ENCODE data around the gene TFPI.
"Not testable (repeated sequence)": the region's sequence is repeated elsewhere in the genome, so short reads cannot be mapped to it uniquely, and the experiment has no call there.

Gene TFPI

GRCh38 chr2:187554011-187554703 lies at the start of gene TFPI:
TFPI (minus strand) TSS chr2:187554435; CDS start chr2:187503768, 50,667 bp downstream.
- no peak for DNase-seq (ENCODE audit: low read depth, low spot score)
- H3K27ac ChIP-seq = peak within 1 kb of the TSS; percentile 45

- no peak for DNase-seq (ENCODE audit: low read depth, low spot score)
- H3K27ac ChIP-seq = no peak overlapping the region
These were observed 40.6 kb upstream of the TFPI start for GRCh38 chr2:187594801-187595200.

GRCh38 chr2:187593697-187594096 lies 39.5 kb upstream of the TFPI start:
- H3K27ac ChIP-seq = no peak overlapping the region
- DNase-seq (ENCODE audit: low read depth, low spot score) = no peak

- H3K27ac ChIP-seq = no peak overlapping the region
These were observed 38.9 kb upstream of the TFPI start for GRCh38 chr2:187593098-187593497.

GRCh38 chr2:187590175-187590574 lies 35.9 kb upstream of the TFPI start:
- DNase-seq (ENCODE audit: low read depth, low spot score) = no peak
- H3K27ac ChIP-seq = no peak overlapping the region

More at GRCh38 chr2:187593098-187593497, 38.9 kb upstream of the TFPI start:
- DNase-seq (ENCODE audit: low read depth, low spot score) = no peak

- peak; percentile 29 for DNase-seq (ENCODE audit: low read depth, low spot score)
These were observed 31.9 kb upstream of the TFPI start for GRCh38 chr2:187586011-187586641.

GRCh38 chr2:187581125-187581896 lies 27.1 kb upstream of the TFPI start:
- no peak for DNase-seq (ENCODE audit: low read depth, low spot score)
- H3K27ac ChIP-seq = no peak overlapping the region

More at GRCh38 chr2:187586011-187586641, 31.9 kb upstream of the TFPI start:
- H3K27ac ChIP-seq = peak overlapping the region; percentile 79

GRCh38 chr2:187580462-187581124 lies 26.4 kb upstream of the TFPI start:
- no peak for DNase-seq (ENCODE audit: low read depth, low spot score)
- no peak overlapping the region for H3K27ac ChIP-seq

- no peak for DNase-seq (ENCODE audit: low read depth, low spot score)
- no peak overlapping the region for H3K27ac ChIP-seq
These were observed 23.1 kb upstream of the TFPI start for GRCh38 chr2:187577310-187577709.

GRCh38 chr2:187576906-187577305 lies 22.7 kb upstream of the TFPI start:
- H3K27ac ChIP-seq = no peak overlapping the region
- no peak for DNase-seq (ENCODE audit: low read depth, low spot score)

- DNase-seq (ENCODE audit: low read depth, low spot score) = no peak
- no peak overlapping the region for H3K27ac ChIP-seq
These were observed 21.5 kb upstream of the TFPI start for GRCh38 chr2:187575751-187576067.

GRCh38 chr2:187574969-187575750 lies 20.9 kb upstream of the TFPI start:
- no peak overlapping the region for H3K27ac ChIP-seq
- no peak for DNase-seq (ENCODE audit: low read depth, low spot score)

- DNase-seq (ENCODE audit: low read depth, low spot score) = no peak
- H3K27ac ChIP-seq = no peak overlapping the region
These were observed 19.5 kb upstream of the TFPI start for GRCh38 chr2:187573722-187574121.

- H3K27ac ChIP-seq; DNase-seq (ENCODE audit: low read depth, low spot score): not testable (repeated sequence)
These were observed 17.8 kb upstream of the TFPI start for GRCh38 chr2:187571996-187572395.

GRCh38 chr2:187569571-187569970 lies 15.3 kb upstream of the TFPI start:
- DNase-seq (ENCODE audit: low read depth, low spot score) = no peak
- no peak overlapping the region for H3K27ac ChIP-seq

GRCh38 chr2:187569042-187569441 lies 14.8 kb upstream of the TFPI start:
- DNase-seq (ENCODE audit: low read depth, low spot score) = no peak
- H3K27ac ChIP-seq = no peak overlapping the region

- H3K27ac ChIP-seq = no peak overlapping the region
- no peak for DNase-seq (ENCODE audit: low read depth, low spot score)
These were observed 12.9 kb upstream of the TFPI start for GRCh38 chr2:187567126-187567525.

- DNase-seq (ENCODE audit: low read depth, low spot score) = no peak
- no peak overlapping the region for H3K27ac ChIP-seq
These were observed 12.5 kb upstream of the TFPI start for GRCh38 chr2:187566712-187567111.

- H3K27ac ChIP-seq = no peak overlapping the region
- no peak for DNase-seq (ENCODE audit: low read depth, low spot score)
These were observed 12.0 kb upstream of the TFPI start for GRCh38 chr2:187566266-187566665.

GRCh38 chr2:187565618-187566017 lies 11.4 kb upstream of the TFPI start:
- H3K27ac ChIP-seq; DNase-seq (ENCODE audit: low read depth, low spot score): not testable (repeated sequence)

Measured in epithelial cell of prostate (primary cell).